HEK293 (cell line): ENCODE measurements around the gene CREM.
A peak's percentile ranks its signal among the peaks of the same experiment; 100 is the strongest.

Experiments used
- CTCF ChIA-PET: fragments of 350-600 bp; formaldehyde crosslinking; extraction: SDS; loops from one replicate; lab custom pipeline; 2021; ENCODE audit warnings: antibody characterized with exemption; lab: Yijun Ruan, JAX
- POLR2A ChIA-PET: fragments of 300-600 bp; formaldehyde crosslinking; extraction: SDS; loops from one replicate; lab custom pipeline; 2020; ENCODE audit warnings: antibody characterized with exemption, inconsistent platforms; lab: Yijun Ruan, JAX
- H3K27ac ChIP-seq: fragments of 200-500 bp; sonication (Bioruptor generic); 2 replicates; pipeline ENCODE4 v1.5.1; 2014; ENCODE audit warnings: low read depth, low read length, control low read depth, inconsistent platforms; ENCODE audit errors: extremely low read depth
- H3K36me3 ChIP-seq, 2 experiments: fragments of 200-500 bp in 1 of 2; sonication (Bioruptor generic) in 1 of 2; 1 replicate in 1 of 2; 2 replicates in 1 of 2; pipeline ENCODE4 v1.5.1; 2014 to 2017; ENCODE audit warnings: inconsistent platforms in 2 of 2, low read length in 2 of 2; ENCODE audit not compliant: control insufficient read depth in 2 of 2, insufficient read depth in 1 of 2
- H3K4me1 ChIP-seq: fragments of 200-500 bp; sonication (Bioruptor generic); 2 replicates; pipeline ENCODE4 v1.5.1; 2014; ENCODE audit warnings: mild to moderate bottlenecking, low read length, inconsistent platforms; ENCODE audit not compliant: control insufficient read depth, insufficient read depth
- H3K4me3 ChIP-seq: 2 replicates; pipeline ENCODE4 v1.5.1; 2011; ENCODE audit warnings: low read depth, mild to moderate bottlenecking, control low read depth, low read length, moderate library complexity
- H3K9me3 ChIP-seq: fragments of 200-500 bp; sonication (Bioruptor generic); 2 replicates; pipeline ENCODE4 v1.5.1; 2014; ENCODE audit warnings: low read depth, low read length, inconsistent platforms; ENCODE audit not compliant: control insufficient read depth, insufficient read depth
- OSR2 ChIP-seq: fragments of 450-650 bp; formaldehyde crosslinking; IDR thresholded peaks from 2 replicates; pipeline ENCODE4 v1.5.1; 2016; ENCODE audit warnings: missing biosample characterization, missing genetic modification characterization
- PRDM1 ChIP-seq: fragments of 450-650 bp; formaldehyde crosslinking; IDR thresholded peaks from 2 replicates; pipeline ENCODE4; 2016; ENCODE audit warnings: missing biosample characterization, missing genetic modification characterization
- PRDM6 ChIP-seq: fragments of 450-650 bp; formaldehyde crosslinking; IDR thresholded peaks from 2 replicates; pipeline ENCODE4 v1.5.1; 2017; ENCODE audit warnings: missing biosample characterization, missing genetic modification characterization
- REPIN1 ChIP-seq: fragments of 450-650 bp; formaldehyde crosslinking; IDR thresholded peaks from 2 replicates; pipeline ENCODE4 v1.5.1; 2017; ENCODE audit warnings: missing biosample characterization, missing genetic modification characterization, low read depth
- SCRT1 ChIP-seq: fragments of 450-650 bp; formaldehyde crosslinking; IDR thresholded peaks from 2 replicates; pipeline ENCODE4 v1.5.1; 2016; ENCODE audit warnings: missing biosample characterization, missing genetic modification characterization, borderline replicate concordance
- SCRT2 ChIP-seq: fragments of 450-650 bp; formaldehyde crosslinking; IDR thresholded peaks from 2 replicates; pipeline ENCODE4 v1.5.1; 2016; ENCODE audit warnings: missing biosample characterization, missing genetic modification characterization
- SP2 ChIP-seq: fragments of 450-650 bp; formaldehyde crosslinking; IDR thresholded peaks from 2 replicates; pipeline ENCODE4 v1.5.1; 2016; ENCODE audit warnings: missing biosample characterization, missing genetic modification characterization
- SP7 ChIP-seq: fragments of 450-650 bp; formaldehyde crosslinking; IDR thresholded peaks from 2 replicates; pipeline ENCODE4 v1.5.1; 2016; ENCODE audit warnings: missing biosample characterization, missing genetic modification characterization
- TRIM28 ChIP-seq: IDR thresholded peaks from 2 replicates; pipeline ENCODE4 v1.6.1; 2011; ENCODE audit warnings: low read length, control low read depth, borderline replicate concordance
- ZBTB11 ChIP-seq: fragments of 450-650 bp; formaldehyde crosslinking; conservative IDR thresholded peaks from 2 replicates; pipeline ENCODE4 v1.5.1; 2016; ENCODE audit warnings: low read depth, missing biosample characterization, missing genetic modification characterization
- ZNF148 ChIP-seq: fragments of 450-650 bp; formaldehyde crosslinking; IDR thresholded peaks from 2 replicates; pipeline ENCODE4 v1.5.0; 2017; ENCODE audit warnings: missing biosample characterization, missing genetic modification characterization, borderline replicate concordance
- ZNF266 ChIP-seq: fragments of 450-650 bp; formaldehyde crosslinking; IDR thresholded peaks from 2 replicates; pipeline ENCODE4 v1.5.1; 2016; ENCODE audit warnings: missing biosample characterization, missing genetic modification characterization, low read depth
- ZNF324 ChIP-seq: fragments of 450-650 bp; formaldehyde crosslinking; IDR thresholded peaks from 2 replicates; pipeline ENCODE4 v1.5.1; 2016; ENCODE audit warnings: missing biosample characterization, missing genetic modification characterization
- ZNF366 ChIP-seq: fragments of 450-650 bp; formaldehyde crosslinking; conservative IDR thresholded peaks from 2 replicates; pipeline ENCODE4 v1.5.1; 2016; ENCODE audit warnings: missing biosample characterization, missing genetic modification characterization
- ZNF398 ChIP-seq: fragments of 450-650 bp; formaldehyde crosslinking; IDR thresholded peaks from 2 replicates; pipeline ENCODE4 v1.5.1; 2017; ENCODE audit warnings: missing biosample characterization, missing genetic modification characterization
- ZNF521 ChIP-seq: fragments of 450-650 bp; formaldehyde crosslinking; IDR thresholded peaks from 2 replicates; pipeline ENCODE4 v1.5.1; 2017; ENCODE audit warnings: missing biosample characterization, mild to moderate bottlenecking, missing genetic modification characterization
- ZNF548 ChIP-seq: fragments of 450-650 bp; formaldehyde crosslinking; IDR thresholded peaks from 2 replicates; pipeline ENCODE4 v1.5.1; 2016; ENCODE audit warnings: missing biosample characterization, missing genetic modification characterization
- ZNF639 ChIP-seq: fragments of 450-650 bp; formaldehyde crosslinking; IDR thresholded peaks from 2 replicates; pipeline ENCODE4 v1.5.1; 2016; ENCODE audit warnings: missing biosample characterization, missing genetic modification characterization
- ZNF664 ChIP-seq: fragments of 450-650 bp; formaldehyde crosslinking; IDR thresholded peaks from 2 replicates; pipeline ENCODE4 v1.5.1; 2016; ENCODE audit warnings: missing biosample characterization, missing genetic modification characterization
- ZNF707 ChIP-seq: fragments of 450-650 bp; formaldehyde crosslinking; IDR thresholded peaks from 2 replicates; pipeline ENCODE4 v1.5.1; 2016; ENCODE audit warnings: missing biosample characterization, missing genetic modification characterization

The CREM gene

GRCh38 chr10:35130663-35131062 lies 4.0 kb downstream of the CREM start (continued):
- no peak for TF ChIP-seq TRIM28
- TF ChIP-seq SCRT1 (tag by site-specific recombination): peak; percentile 93
- no peak for TF ChIP-seq ZNF664
- TF ChIP-seq ZNF639 (tag by site-specific recombination): no peak
- TF ChIP-seq ZNF398 (tag by site-specific recombination): no peak
- TF ChIP-seq REPIN1 (tag by site-specific recombination): no peak
- TF ChIP-seq ZNF266: no peak
- no peak for TF ChIP-seq ZNF548 (tag by site-specific recombination)
- no peak for TF ChIP-seq SP2 (tag by site-specific recombination)
- no peak for TF ChIP-seq ZNF324
- no peak for TF ChIP-seq PRDM1
- no peak for TF ChIP-seq ZNF707 (tag by site-specific recombination)

- CTCF ChIA-PET: no interaction called here
- no peaks in the 10 kb centered on the region for H3K9me3 ChIP-seq
- TF ChIP-seq OSR2 (tag by site-specific recombination) (0 out of 2 replicates have a peak, but pooled peaks have one; percentile 4), ZNF366 (tag by site-specific recombination) (0 out of 2 replicates have a peak, but pooled peaks have one; percentile 45), SP7 (tag by site-specific recombination) (no peak), PRDM6 (tag by site-specific recombination) (peak; percentile 81), ZBTB11 (tag by site-specific recombination) (no peak)
- H3K36me3 ChIP-seq: no peaks in the 10 kb centered on the region
- POLR2A ChIA-PET: no interaction called here
- peaks cover 19% of the 10 kb centered on the region for H3K4me1 ChIP-seq
- H3K27ac ChIP-seq: no peak overlapping the region
- no peak overlapping the region for H3K4me3 ChIP-seq
Observed at GRCh38 chr10:35132727-35133126, 6.1 kb downstream of the CREM start.

GRCh38 chr10:35133586-35133985 lies 6.9 kb downstream of the CREM start:
- no peak overlapping the region for H3K4me3 ChIP-seq
- POLR2A ChIA-PET: interaction anchor here (1.2 kb wide), 1 partner anchor 62 kb away, joined by 4 read pairs; no protein-coding TSS in a partner anchor
- CTCF ChIA-PET: no interaction called here

More at GRCh38 chr10:35133586-35133985, 6.9 kb downstream of the CREM start:
- H3K9me3 ChIP-seq: no peaks in the 10 kb centered on the region
- TF ChIP-seq ZNF148 (tag by site-specific recombination): no peak
- TF ChIP-seq ZNF521 (tag by site-specific recombination): no peak
- peak; percentile 75 for TF ChIP-seq SCRT2 (tag by site-specific recombination)
- 0 out of 2 replicates have a peak, but pooled peaks have one; percentile 22 for TF ChIP-seq SCRT1 (tag by site-specific recombination)
- H3K27ac ChIP-seq: no peak overlapping the region
- no peaks in the 10 kb centered on the region for H3K36me3 ChIP-seq
- peaks cover 19% of the 10 kb centered on the region for H3K4me1 ChIP-seq
